Erythroblast (primary cell): Measurements from ENCODE around the gene DSC2.
"Not testable (repeated sequence)": the region's sequence is repeated elsewhere in the genome, so short reads cannot be mapped to it uniquely, and the experiment has no call there.

Experiments used
- DNase-seq, 2 experiments: peaks; one replicate each; lab custom pipeline; 2025; lab: John Stamatoyannopoulos, UW
- GATA1 ChIP-seq: IDR thresholded peaks from 2 replicates; pipeline ENCODE4 v1.6.1; 2011; ENCODE audit warnings: low read depth, mild to moderate bottlenecking, control low read depth, low read length, moderate library complexity
- POLR2A ChIP-seq: IDR thresholded peaks from 2 replicates; pipeline ENCODE4 v1.6.1; 2011; ENCODE audit warnings: mild to moderate bottlenecking, low read length

Gene DSC2

DNA sequence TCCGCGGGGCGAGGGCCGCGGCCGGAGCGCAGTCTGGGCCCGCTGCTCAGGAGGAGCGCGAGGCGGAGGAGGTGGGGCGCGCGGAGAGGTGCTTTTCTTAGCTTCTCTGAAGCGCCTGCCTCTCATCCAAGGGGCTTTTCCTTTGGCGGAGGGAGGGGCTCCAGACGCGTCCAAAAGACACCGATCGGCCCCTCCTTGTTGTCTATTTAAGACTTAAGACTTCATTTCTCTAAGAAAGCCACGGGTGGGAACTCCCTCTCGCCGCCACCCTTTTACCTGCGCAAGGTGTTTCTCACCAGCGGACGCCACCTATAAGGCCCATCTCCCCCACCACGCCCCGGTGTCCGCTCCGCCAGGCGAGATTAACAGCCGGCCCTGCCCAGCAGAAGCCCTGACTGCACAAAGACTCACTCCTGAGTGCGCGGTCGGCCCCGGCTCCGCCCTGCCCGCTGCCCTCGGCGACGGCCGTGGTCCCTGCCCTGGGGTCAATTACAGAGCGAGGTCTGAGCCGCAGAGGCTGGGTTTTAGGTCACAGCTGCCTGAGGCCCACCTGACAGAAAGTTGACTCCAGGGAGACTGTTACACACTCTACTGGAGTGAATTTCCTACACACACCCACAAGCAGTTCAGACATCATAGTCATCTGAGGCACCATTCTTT, at the start of gene DSC2:
DSC2 (minus strand) TSS at position 397 of the 660 bp plus-strand sequence. CDS start 450 bp downstream, outside the sequence.
- DNase-seq, result no peak
- TF ChIP-seq POLR2A, result no peak
- TF ChIP-seq GATA1, result no peak

DNA sequence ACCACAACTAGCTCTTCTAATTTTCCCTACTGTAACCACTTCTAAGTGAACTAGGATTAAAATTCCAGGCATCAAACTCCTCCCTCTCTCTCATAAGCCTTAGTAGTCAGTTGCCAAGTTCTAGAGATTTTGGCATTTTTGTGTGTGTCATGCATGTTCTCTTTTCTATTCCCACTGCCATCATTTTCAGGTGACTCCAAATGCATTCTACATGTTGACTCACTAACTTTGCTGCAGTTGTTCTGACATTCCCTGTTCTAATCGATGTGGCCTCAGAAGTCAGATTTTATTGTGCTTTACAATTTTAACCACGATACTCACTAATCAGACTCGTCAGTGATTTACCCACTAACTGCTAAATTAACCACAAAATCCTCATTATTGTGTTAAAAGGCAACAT, 47.1 kb upstream of the DSC2 start:
- TF ChIP-seq POLR2A, result no peak
- no peak for TF ChIP-seq GATA1
- no peak for DNase-seq

DNA sequence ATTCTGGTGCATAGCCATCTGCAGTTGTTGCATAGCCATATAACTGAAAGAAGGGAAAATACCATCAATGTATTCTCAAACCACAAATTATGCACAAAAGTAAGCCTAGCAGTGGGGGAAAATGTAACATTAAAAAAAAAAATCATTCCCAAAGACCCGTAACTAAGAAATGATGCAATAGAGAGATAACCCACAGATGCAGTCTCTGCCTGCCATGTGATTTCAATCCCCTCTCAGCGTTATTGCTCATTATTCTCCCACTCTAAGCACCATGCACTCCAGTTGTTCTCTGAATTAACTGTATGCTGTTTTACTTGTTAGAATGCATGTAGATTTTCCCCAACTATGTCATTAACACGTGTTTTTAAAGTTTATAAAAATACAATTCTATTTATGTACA, 46.4 kb upstream of the DSC2 start:
- TF ChIP-seq POLR2A (no peak), GATA1 (no peak)
- no peak for DNase-seq

DNA sequence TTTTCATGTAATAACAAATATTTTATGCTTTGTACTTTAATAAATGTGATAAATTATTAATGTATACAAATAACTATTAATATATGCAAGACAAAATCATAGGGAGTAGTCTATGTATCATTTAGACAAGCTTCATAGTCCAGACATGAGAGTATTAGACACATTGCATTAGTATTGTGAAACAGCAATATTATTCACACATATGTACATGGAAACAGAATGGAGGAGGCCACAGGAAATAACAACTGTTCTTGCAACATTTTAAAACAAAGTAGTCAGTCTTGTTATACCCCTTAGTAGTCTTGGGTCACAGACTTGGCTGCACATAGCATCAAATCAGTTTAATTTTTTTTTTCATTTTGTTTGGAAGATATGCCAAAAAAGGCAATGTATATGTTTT, 44.6 kb upstream of the DSC2 start:
- DNase-seq, result no peak
- TF ChIP-seq POLR2A, result no peak

DNA sequence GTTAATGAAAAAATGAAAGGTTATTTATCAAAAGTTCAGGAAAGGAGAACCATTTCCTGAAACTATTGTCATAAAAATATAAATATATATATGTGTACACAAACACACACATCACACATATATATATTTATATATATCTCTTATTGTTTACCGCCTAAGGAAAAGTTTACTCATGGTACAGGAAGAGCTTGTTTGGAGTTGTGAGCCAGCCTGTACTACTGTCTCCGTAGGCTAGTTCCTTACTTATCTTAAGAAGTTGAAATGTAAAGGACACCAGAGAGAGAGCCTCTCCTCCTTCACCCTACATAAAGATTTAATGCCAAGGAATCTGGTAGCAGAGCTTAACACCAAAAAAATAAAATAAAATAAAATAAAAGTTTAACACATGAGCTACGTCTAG, 40.8 kb upstream of the DSC2 start:
- TF ChIP-seq POLR2A, result no peak
- TF ChIP-seq GATA1, result no peak
- DNase-seq, result no peak

DNA sequence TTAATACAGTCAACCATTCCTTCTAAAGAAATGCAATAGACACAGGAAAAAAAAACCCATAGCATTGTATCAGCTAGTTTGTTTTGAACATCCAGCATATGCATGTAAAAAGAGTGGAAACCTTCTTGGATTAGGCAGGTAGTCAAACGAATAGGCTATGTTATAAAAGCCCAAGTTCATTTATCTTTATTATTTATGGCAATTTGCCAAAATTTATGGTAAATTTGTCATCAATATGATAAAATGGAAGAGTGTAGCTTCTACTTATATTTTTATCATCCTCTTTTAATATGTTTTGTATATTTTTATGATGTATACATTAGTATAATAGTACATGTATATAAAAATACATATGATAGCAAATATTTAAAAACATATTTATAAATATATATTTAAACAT, 36.5 kb upstream of the DSC2 start:
- TF ChIP-seq GATA1 (no peak), POLR2A (no peak)
- DNase-seq, result no peak

DNA sequence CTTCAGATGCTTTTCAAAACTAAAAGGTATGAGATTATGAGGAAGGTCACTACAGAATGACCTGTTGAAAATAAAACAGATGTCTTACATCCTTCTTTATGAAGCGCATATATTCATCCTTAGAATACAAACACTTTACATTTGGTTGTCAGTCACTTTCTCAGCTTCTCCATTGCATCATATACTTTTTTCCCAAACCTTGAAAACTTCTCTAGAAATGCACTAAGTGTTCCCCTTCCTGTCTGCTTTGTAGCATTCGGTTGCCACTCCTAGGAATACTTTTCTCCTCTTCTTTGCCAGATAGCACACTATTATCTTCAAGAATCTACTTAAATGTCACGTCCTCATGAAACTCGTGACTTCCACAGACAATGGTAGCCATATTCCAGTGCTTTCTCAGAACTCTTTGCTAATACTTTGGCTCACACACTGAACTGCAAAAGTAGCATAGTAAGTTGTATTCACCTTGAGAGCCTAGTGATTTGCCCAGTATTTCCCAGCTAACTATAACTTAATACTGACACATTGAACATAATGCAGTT, 32.8 kb upstream of the DSC2 start:
- DNase-seq, result no peak
- TF ChIP-seq GATA1 (no peak), POLR2A (no peak)

DNA sequence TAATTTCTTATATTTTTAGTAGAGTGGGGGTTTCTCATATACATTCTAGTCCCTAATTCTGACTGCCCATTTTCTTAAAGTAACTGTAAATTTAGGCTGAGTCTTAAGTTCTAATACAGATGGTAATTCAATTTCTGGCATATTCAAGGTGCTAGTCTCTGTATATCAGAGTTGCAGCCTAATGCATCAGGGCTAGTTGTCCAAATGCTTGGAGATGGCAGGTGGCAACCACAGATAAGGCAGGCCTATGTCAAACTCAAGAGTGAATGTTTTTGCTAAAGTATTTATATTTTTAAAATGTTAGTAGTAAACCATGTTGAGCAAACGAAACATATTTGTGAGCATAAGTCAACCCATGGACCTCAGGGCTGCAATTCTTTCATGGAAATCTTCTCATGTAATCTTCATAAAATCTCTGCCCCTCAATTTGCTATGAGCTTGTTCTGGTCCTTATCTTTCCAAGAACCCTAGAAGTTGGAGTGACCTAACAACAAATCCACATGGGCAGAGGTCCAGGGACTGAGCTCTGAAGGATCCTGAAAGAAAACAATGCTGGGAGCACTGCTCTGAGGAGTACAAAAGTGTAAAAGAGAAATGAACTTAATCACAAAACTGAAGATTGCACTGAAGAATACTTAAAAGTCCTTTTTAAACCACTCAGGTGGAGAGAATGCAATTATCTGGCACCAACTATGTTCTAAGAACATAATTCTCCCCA, 27.3 kb upstream of the DSC2 start:
- TF ChIP-seq GATA1, result no peak
- TF ChIP-seq POLR2A, result no peak
- no peak for DNase-seq

DNA sequence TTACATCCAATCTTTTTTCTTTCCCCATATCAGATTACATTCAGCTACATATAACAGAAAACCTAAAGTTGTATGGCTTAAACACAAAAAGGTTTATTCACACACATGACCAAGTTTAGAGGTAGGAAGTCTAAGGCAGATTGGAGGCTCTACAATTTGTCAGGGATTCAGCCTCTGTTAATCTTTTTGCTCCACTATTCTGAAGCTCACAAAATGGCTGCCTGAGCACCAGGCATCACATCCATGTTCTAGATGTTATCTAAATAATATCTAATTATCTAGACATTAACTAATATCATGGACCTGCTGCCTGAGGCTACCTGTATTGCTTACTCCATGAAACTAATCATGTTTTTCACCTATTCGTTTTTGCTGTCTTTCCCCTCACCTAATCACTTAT, 23.7 kb upstream of the DSC2 start:
- no peak for DNase-seq
- TF ChIP-seq POLR2A (no peak), GATA1 (no peak)

DNA sequence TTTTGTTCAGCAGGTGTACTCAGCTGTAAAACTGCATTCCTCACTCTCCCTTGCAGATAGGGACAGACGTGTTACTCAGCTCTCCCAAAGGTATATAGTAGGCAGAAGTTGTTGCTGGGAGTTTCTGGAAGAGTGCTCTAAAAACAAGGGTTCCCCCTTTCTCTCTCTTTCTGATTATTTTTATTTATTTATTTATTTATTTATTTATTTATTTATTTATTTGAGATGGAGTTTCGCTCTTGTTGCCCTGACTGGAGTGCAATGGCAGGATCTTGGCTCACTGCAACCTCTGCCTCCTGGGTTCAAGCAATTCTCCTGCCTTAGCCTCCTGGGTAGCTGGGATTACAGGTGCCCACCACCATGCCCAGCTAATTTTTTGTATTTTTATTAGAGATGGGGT, 20.9 kb upstream of the DSC2 start:
- DNase-seq, result not testable (repeated sequence)

DNA sequence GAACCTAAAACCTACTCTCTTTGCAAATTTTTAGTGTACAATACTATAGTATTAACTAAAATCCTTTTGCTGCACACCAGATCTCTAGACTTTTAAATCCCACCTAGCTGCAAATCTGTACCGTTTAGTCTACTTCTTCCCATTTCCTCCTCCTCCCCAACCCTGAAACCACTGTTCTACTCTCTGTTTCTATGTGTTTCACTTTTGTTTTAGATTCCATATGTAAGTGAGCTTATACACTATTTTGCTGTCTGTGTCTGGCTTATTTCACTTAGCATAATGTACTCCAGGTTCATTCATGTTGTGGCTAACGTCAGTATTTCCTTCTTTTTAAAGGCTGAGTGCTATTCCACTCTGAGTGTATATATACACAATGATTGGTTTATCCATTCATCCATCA, 18.4 kb upstream of the DSC2 start:
- DNase-seq, result no peak
- TF ChIP-seq GATA1, result no peak
- TF ChIP-seq POLR2A, result no peak

DNA sequence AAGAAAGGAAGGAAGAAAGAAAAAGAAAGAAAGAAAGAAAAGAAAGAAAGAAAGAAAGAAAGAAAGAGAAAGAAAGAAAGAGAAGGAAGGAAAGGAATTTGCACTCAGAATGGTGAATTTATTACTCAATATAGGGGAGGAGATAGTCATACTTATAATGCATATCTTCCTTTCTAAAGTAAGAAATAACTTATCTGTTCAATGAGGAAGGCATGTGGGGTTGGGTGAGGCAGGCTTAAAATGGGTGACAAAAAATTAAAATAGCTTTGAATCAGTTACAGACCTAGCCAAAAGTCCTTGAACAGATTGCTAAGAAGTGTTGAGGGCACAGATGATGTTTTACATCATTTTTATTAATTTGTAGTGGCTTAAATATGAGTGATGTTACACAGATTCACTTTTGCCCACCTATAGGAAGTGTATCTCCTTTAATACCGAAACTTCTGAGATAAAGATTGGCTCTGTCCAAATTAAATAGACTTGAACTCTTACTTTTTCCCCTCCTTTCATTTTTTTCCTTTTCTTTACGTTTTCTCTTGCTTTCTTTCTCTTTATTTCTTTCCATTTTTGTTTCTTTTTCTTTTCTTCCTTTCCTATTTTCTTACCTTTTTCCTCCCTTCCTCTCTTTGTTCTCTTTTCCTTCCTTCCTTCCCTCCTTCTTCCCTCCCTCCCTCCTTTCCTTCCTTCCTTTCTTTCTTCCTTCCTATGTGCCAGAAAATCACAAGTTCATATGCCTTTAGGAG, 14.8 kb upstream of the DSC2 start:
- DNase-seq, result no peak
- TF ChIP-seq POLR2A (no peak), GATA1 (no peak)

DNA sequence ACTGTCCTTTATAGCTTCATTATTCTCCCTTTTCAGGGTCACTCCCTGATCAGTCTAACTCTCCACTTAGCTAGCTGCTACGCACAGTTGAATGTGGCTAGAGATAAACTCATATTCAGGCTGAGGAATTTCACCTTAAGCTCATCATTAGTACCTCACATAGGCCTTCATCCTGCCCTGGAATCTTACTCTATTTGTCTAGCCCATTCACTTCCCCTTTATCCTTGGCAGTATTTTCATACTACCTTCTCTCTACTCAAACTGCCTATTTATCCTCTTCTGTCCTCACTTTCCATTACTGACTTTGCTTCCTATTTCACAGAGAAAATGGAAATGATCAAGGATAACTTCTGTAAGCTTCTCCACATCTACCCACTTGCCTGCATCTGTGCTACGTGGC, 10.6 kb upstream of the DSC2 start:
- TF ChIP-seq GATA1 (no peak), POLR2A (no peak)
- DNase-seq, result no peak

DNA sequence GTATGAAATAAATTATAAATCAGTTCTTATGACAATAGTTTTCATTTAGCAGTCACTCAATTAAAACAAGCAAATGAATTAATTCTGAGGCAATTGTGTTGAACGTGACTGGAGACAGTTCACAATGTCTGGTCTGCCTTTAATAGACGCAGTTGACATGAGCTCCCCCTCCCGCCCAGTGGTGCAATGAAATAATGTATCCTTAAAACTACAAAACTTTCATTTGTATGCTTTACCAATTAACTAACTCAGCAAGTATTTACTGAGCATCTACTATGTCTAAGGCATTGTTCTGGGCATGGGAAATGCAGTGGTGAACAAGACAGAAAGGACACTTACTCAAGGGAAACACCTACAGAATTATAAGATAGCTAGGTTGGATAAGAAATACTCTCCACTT, 3.5 kb upstream of the DSC2 start:
- no peak for DNase-seq
- no peak for TF ChIP-seq POLR2A
